Hematopoietic multipotent progenitor cell treated with erythropoietin and hydrocortisone succinate and interleukin-3 and kit ligand, for 15 days (in vitro differentiated cells): ENCODE measurements around the gene CST11.
A peak's percentile ranks its signal among the peaks of the same experiment; 100 is the strongest.

ENCODE experiments used
- DNase-seq: peaks from one replicate; pipeline ENCODE4 v3.0.0-alpha.2; 2015; ENCODE audit warnings: low spot score

The CST11 gene

GRCh38 chr20:23453549-23454543, 1.2 kb upstream of the CST11 start:
- no peak for DNase-seq

GRCh38 chr20:23451956-23452487, 654 bp downstream of the CST11 start:
- no peak for DNase-seq

GRCh38 chr20:23450877-23451276, 1.8 kb downstream of the CST11 start:
- no peak for DNase-seq

- DNase-seq = no peak
Measured at GRCh38 chr20:23449421-23449820, 3.3 kb downstream of the CST11 start.

- no peak for DNase-seq
Measured at GRCh38 chr20:23448167-23448566, 4.5 kb downstream of the CST11 start.

- peak; percentile 47 for DNase-seq
Measured at GRCh38 chr20:23446505-23446904, 6.2 kb downstream of the CST11 start.

GRCh38 chr20:23445596-23446217, 7.0 kb downstream of the CST11 start:
- DNase-seq = no peak

- DNase-seq = no peak
Measured at GRCh38 chr20:23444859-23445258, 7.8 kb downstream of the CST11 start.

- no peak for DNase-seq
Measured at GRCh38 chr20:23442436-23442835, 10.2 kb downstream of the CST11 start.

GRCh38 chr20:23441850-23442313, 10.8 kb downstream of the CST11 start:
- DNase-seq = peak; percentile 61

GRCh38 chr20:23440004-23440403, 12.7 kb downstream of the CST11 start:
- no peak for DNase-seq

- DNase-seq = no peak
Measured at GRCh38 chr20:23438661-23439060, 14.0 kb downstream of the CST11 start.

GRCh38 chr20:23437126-23437899, 15.4 kb downstream of the CST11 start:
- no peak for DNase-seq

- DNase-seq = no peak
Measured at GRCh38 chr20:23436681-23437080, 16.0 kb downstream of the CST11 start.

GRCh38 chr20:23435626-23436539, 16.8 kb downstream of the CST11 start:
- DNase-seq = no peak

- no peak for DNase-seq
Measured at GRCh38 chr20:23434521-23435313, 18.0 kb downstream of the CST11 start.

- no peak for DNase-seq
Measured at GRCh38 chr20:23433628-23434027, 19.0 kb downstream of the CST11 start.

GRCh38 chr20:23425129-23425528, 27.5 kb downstream of the CST11 start:
- DNase-seq = no peak

GRCh38 chr20:23420943-23421931, 31.4 kb downstream of the CST11 start, which contains the start of gene NAPB:
Gene NAPB, minus strand, starts transcription at chr20:23421488. Its CDS starts 86 bp downstream, at chr20:23421402.
- peak; percentile 92 for DNase-seq
